Esophagus muscularis mucosa (tissue), 4 donors: ENCODE results near the gene BAK1. TPM values are rescaled to one million over a fixed set of nuclear protein-coding genes. Genes with fewer than 3 reads are reported as not detected.

Source experiments
- DNase-seq: peaks from one replicate; pipeline ENCODE4 v3.0.0-alpha.2; 2017; ENCODE audit errors: extremely low spot score
- H3K27ac ChIP-seq, 4 donors: fragments of 200-600 bp; sonication (generic); replicated peaks in 1 of 4; 1 replicate in 3 of 4; 2 replicates in 1 of 4; pipeline ENCODE4 v1.5.1; 2016 to 2019; ENCODE audit warnings: mild to moderate bottlenecking in 1 of 4
- H3K27me3 ChIP-seq, 4 donors: fragments of 200-600 bp; sonication (generic); one replicate each; pipeline versions ENCODE4 v1.5.1 to v1.6.0; 2016 to 2019
- H3K36me3 ChIP-seq, 4 donors: fragments of 200-600 bp; sonication (generic); one replicate each; pipeline ENCODE4 v1.5.1; 2016 to 2019
- H3K4me1 ChIP-seq, 4 donors: fragments of 200-600 bp; sonication (generic); one replicate each; pipeline ENCODE4 v1.5.1; 2016 to 2019
- H3K4me3 ChIP-seq, 4 donors: fragments of 200-600 bp; sonication (generic); 1 replicate in 2 of 4; 2 replicates in 2 of 4; pipeline ENCODE4 v1.5.1; 2016 to 2019; ENCODE audit warnings: mild to moderate bottlenecking in 4 of 4, moderate library complexity in 1 of 4
- H3K9me3 ChIP-seq, 4 donors: fragments of 200-600 bp; sonication (generic); 1 replicate in 3 of 4; 2 replicates in 1 of 4; pipeline ENCODE4 v1.5.1; 2016 to 2019
- CTCF ChIP-seq, 3 experiments: fragments of 200-600 bp in 2 of 3; fragments of 450-650 bp in 1 of 3; sonication (generic) in 2 of 3; IDR thresholded peaks; one replicate each; pipeline ENCODE4 v1.5.1; 2017 to 2019; ENCODE audit warnings: antibody characterized with exemption in 3 of 3, mild to moderate bottlenecking in 2 of 3, moderate library complexity in 1 of 3
- EP300 ChIP-seq: sonication (generic); formaldehyde crosslinking; IDR thresholded peaks from one replicate; pipeline ENCODE4 v1.6.1; 2017; ENCODE audit warnings: antibody characterized with exemption
- POLR2A ChIP-seq: fragments of 450-650 bp; IDR thresholded peaks from one replicate; pipeline ENCODE4 v1.6.1; 2017; ENCODE audit warnings: antibody characterized with exemption, moderate library complexity, mild to moderate bottlenecking, low read depth
- POLR2AphosphoS5 ChIP-seq, 2 donors: sonication (generic); formaldehyde crosslinking; IDR thresholded peaks; one replicate each; pipeline ENCODE4 v1.6.1; 2017; ENCODE audit warnings: antibody characterized with exemption in 2 of 2
- WGBS: methylation state at CpG from one replicate; pipeline ENCODE4 v1.1.5; 2018; 5-methylcytosine and 5-hydroxymethylcytosine counted together
- intact Hi-C: fragments of 100-400 bp; cut with DNase I; formaldehyde crosslinking; loops from one replicate; pipeline ENCODE4 v1.15.1; 2023
- total RNA-seq, 4 donors: library from RNA; depleted of rRNA; stranded (reverse); fragments of >200 nt; gene quantifications; one replicate each; pipeline versions ENCODE4 v1.1.0 to v1.2.1, GENCODE V29; 2016

Gene BAK1
- total RNA-seq, 4 donors from 2014 or later, result 9.9 to 13.1 (median 11.7) TPM

- no peaks in the 10 kb centered on the region for H3K36me3 ChIP-seq
- H3K4me1 ChIP-seq, result peaks cover 24 to 37% (median 27%) of the 10 kb centered on the region in 4 donors
- no peak for TF ChIP-seq CTCF (IDR thresholded peaks at IDR 0.05)
- no peak for TF ChIP-seq POLR2AphosphoS5 (IDR thresholded peaks at IDR 0.05)
- no peak for TF ChIP-seq EP300
- no peak for TF ChIP-seq POLR2A
- H3K9me3 ChIP-seq, result peaks cover 0 to 3% (median 0%) of the 10 kb centered on the region in 4 donors
- DNase-seq, result no peak
- 80% methylated on average over 5 of the region's 10 CpGs for WGBS
- H3K27ac ChIP-seq, result peak overlapping the region; percentile 37 to 57 (median 50)
- intact Hi-C loops, result no loop called here
- no peak overlapping the region for H3K4me3 ChIP-seq
- peaks cover 0 to 27% (median 0%) of the 10 kb centered on the region in 4 donors for H3K27me3 ChIP-seq
These were observed 33.7 kb upstream of the BAK1 start for GRCh38 chr6:33613795-33614168.

- H3K4me1 ChIP-seq, result peaks cover 29 to 39% (median 31%) of the 10 kb centered on the region in 4 donors
- H3K4me3 ChIP-seq, result no peak overlapping the region
- H3K27ac ChIP-seq, result peak overlapping the region in 3 of 4 donors; percentile 27 to 57 (median 28)
- H3K27me3 ChIP-seq, result peaks cover 0 to 32% (median 0%) of the 10 kb centered on the region in 4 donors
- TF ChIP-seq EP300, result no peak
- TF ChIP-seq CTCF (IDR thresholded peaks at IDR 0.05), result no peak
- TF ChIP-seq POLR2A, result no peak
- no peak for DNase-seq
- 67% methylated on average over 8 of the region's 8 CpGs for WGBS
- peaks cover 0 to 3% (median 0%) of the 10 kb centered on the region in 4 donors for H3K9me3 ChIP-seq
- intact Hi-C loops, result no loop called here
- H3K36me3 ChIP-seq, result no peaks in the 10 kb centered on the region
These were observed 33.2 kb upstream of the BAK1 start for GRCh38 chr6:33613146-33613794.

GRCh38 chr6:33610779-33611732 lies 31.0 kb upstream of the BAK1 start:
- TF ChIP-seq POLR2AphosphoS5 (IDR thresholded peaks at IDR 0.05) (peak in 1 of 2 donors; percentile 4), CTCF (IDR thresholded peaks at IDR 0.05) (no peak), EP300 (no peak)
- no peak for DNase-seq
- peaks cover 0 to 34% (median 0%) of the 10 kb centered on the region in 4 donors for H3K27me3 ChIP-seq
- no peak overlapping the region for H3K4me3 ChIP-seq
- intact Hi-C loops, result no loop called here
- H3K9me3 ChIP-seq, result peaks cover 0 to 3% (median 0%) of the 10 kb centered on the region in 4 donors
- WGBS, result 87% methylated on average over 16 of the region's 22 CpGs
- no peaks in the 10 kb centered on the region for H3K36me3 ChIP-seq
- H3K27ac ChIP-seq, result peak overlapping the region; percentile 30 to 69 (median 68)
- H3K4me1 ChIP-seq, result peaks cover 32 to 49% (median 38%) of the 10 kb centered on the region in 4 donors

GRCh38 chr6:33610067-33610466 lies 30.0 kb upstream of the BAK1 start:
- Histone ChIP-seq H3K27ac (peak overlapping the region; percentile 41 to 69 (median 68)), H3K9me3 (peaks cover 0 to 3% (median 0%) of the 10 kb centered on the region in 4 donors), H3K36me3 (no peaks in the 10 kb centered on the region), H3K4me1 (peaks cover 32 to 49% (median 38%) of the 10 kb centered on the region in 4 donors), H3K4me3 (no peak overlapping the region), H3K27me3 (peaks cover 0 to 32% (median 0%) of the 10 kb centered on the region in 4 donors)
- 69% methylated on average over 4 of the region's 4 CpGs for WGBS
- DNase-seq, result no peak
- intact Hi-C loops, result no loop called here
- TF ChIP-seq POLR2AphosphoS5 (IDR thresholded peaks at IDR 0.05), result peak in 1 of 2 donors; percentile 6
- no peak for TF ChIP-seq CTCF (IDR thresholded peaks at IDR 0.05)
- TF ChIP-seq EP300, result no peak
- no peak for TF ChIP-seq POLR2A
